Retina (tissue), 1 donor: Measurements from ENCODE around the gene HUNK.
"Not testable (repeated sequence)": the region's sequence is repeated elsewhere in the genome, so short reads cannot be mapped to it uniquely, and the experiment has no call there.

Experiments used
- DNase-seq: peaks from one replicate; pipeline ENCODE4 v3.0.0-alpha.2; 2016

The HUNK gene

GRCh38 chr21:32008714-32009113, 135.9 kb downstream of the HUNK start:
- no peak for DNase-seq

- DNase-seq: no peak
These were observed 136.4 kb downstream of the HUNK start for GRCh38 chr21:32009263-32009662.

- no peak for DNase-seq
These were observed 142.8 kb downstream of the HUNK start for GRCh38 chr21:32015461-32016139.

DNA sequence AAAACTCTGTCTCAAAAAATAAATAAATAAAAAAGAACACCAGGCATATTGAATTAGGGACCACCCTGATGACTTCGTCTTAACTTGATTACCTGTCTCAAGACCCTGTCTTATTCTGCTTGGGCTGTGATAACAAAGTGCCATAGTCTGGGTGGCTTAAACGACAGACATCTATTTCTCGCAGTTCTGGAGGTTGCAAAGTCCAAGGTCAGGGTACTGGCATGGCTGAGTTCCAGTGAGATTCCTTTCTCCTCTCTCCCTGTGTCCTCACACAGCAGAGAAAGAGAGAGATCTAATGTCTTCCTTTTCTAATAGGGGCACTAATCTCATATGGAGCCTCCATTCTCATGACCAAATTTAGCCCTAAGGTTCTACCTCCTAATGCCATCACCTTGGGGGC, 145.6 kb downstream of the HUNK start:
- DNase-seq: no peak

DNA sequence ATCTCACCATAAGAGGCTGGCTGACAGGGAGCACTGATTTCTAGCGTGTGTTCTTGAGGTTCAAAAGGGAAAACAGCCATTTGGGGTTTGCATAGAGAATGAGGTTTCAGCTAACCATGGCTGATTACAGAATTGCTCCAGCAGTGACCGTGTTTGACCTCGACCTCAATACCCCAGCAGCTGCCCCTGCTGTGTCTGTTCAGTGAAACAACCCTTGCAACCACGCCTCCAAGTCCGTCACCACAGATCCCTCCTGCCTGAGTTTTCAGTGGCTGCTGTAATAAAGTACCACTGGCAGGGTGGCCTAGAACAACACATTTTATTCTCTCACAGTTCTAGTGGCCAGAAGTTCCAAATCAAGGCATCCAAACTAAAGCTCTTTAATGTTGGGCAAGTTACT, 147.7 kb downstream of the HUNK start:
- DNase-seq: peak; percentile 66

DNA sequence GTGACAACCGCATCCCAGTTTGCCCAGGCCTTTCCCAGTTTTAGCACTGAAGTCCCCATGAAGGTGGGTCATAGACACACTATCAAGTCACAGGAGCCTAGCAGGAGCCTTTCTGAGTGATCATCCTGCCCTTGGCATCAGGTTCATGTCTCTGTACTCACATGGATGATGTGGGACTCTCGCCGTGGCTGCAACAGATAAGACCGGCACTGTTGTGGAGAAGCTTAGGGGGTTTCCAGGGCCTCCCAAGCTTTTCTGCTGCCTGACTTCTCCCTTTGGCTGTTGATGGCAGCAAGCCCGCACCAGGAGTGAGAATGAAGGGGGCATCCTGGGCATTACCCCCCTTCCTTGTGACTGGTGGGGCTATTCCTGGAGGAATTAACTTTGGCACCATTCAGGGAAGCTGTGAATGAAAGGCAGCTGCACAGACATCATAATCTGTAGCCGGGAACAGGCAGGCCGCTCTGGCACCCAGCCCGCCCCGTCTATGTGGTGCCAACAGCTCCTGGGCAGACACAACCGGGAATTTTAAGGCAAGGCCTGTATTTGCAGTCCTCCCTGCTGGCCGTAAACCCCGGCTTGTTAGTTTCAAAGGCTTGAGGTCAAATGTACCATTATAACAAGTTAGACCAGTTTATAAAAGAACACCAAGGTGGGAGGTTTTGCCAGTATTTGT, 148.6 kb downstream of the HUNK start:
- DNase-seq: no peak

DNA sequence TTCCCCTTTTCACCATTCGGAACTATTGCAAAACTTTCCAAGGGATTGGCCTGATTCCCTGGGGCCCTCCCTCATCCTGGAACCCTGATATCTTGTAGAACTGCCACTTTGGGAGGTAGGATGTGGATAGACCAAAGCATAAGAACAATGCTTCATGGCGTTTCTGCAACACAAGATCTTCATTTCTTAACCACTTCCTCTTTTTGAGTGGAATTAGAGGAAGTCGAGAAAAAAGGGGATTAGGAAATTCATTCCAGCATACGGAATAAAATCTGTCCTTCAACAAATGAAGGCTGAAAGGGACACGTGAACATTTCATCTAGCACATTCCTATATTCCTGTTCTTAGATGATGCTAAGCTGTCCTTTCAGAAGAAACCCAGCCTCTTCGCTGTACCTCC, 149.3 kb downstream of the HUNK start:
- DNase-seq: no peak

DNA sequence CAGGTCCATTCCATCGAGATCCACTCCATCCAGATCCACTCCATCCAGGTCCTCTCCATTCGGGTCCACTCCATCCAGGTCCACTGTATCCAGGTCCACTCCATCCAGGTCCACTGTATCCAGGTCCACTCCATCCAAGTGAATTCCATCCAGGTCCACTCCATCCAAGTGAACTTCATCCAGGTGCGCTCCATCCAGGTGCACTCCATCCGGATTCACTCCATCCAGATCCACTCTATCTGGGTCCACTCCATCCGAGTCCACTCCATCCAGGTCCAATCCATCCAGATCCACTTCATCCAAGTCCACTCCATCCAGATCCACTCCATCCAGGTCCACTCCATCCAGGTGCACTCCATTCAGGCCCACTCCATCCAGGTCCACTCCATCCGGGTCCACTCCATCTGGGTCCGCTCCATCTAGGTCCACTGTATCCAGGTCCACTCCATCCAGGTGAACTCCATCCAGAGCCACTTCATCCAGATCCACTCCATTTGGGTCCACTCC, 157.4 kb downstream of the HUNK start:
- no peak for DNase-seq

DNA sequence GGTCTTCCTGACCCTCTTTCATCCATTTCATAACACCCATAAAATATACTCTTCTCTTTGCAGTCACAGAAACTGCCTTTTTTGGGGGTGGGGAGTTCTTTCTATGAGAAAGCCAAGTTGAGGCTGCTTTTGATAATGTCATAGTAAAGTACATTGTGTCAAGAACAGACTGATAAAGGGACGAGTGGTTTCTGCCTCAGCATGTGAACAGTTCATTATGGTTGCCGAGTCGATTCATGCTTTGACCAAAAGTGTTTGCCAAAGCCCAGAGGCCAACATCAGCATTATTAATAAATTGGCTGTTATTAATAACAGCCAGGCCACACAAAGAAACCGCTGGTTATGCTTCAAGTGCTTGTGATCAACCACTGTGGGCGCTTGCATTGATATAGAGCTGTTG, 162.0 kb downstream of the HUNK start:
- DNase-seq: no peak

- DNase-seq: no peak
These were observed 162.8 kb downstream of the HUNK start for GRCh38 chr21:32035617-32036016.

DNA sequence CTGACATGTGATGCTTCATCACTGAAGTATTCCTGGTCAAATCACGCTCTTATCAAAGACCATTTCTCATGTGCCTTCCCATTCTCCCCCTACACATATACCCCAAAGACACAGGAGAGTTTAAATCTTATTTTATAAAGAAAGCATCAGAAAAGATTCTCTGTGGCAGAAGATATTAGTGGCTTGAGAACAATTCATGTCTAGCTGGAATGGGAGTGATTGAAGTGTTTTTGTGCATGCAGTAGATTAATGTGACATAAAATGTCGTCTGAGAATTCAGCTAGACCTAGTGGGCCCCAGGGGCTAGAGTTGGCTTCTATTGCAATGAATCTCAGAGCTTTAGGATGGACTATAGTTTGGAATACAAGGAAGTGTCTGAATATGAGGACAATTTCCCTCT, 163.9 kb downstream of the HUNK start:
- no peak for DNase-seq

- not testable (repeated sequence) for DNase-seq
These were observed 165.9 kb downstream of the HUNK start for GRCh38 chr21:32038751-32039150.

GRCh38 chr21:32043458-32043857, 170.6 kb downstream of the HUNK start:
- DNase-seq: no peak

GRCh38 chr21:32044205-32045180, 171.7 kb downstream of the HUNK start:
- DNase-seq: no peak

GRCh38 chr21:32046191-32046590, 173.4 kb downstream of the HUNK start:
- DNase-seq: peak; percentile 27

DNA sequence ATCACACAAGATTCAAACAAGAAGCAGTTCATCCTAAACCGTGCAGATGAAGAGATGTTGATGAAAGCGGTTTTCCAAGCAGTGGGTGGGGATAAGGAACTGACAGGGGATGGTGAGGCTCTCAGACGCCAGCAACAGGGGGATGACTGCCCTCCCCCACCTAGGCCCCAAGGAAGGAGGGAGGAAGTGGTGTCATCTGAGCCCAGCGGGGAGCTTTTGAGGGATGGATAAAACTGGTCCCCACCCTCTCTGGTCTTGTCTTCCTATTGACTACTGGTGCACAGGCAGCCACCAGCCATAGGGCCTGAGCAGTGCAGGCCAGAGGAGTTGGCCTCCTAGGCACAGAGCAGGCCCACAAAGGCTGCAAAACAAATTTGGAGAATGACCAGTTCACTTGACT, 175.5 kb downstream of the HUNK start:
- DNase-seq: no peak
